SK-N-SH treated with all-trans-retinoic acid at 6 μM for 48 hours (cell line): Measurements from ENCODE around the gene C20orf96.

Experiments
- ATAC-seq: fragments of 200-7000 bp; cut with Tn5 transposase; 3 replicates; pipeline ENCODE4 v1.9.1; 2020; ENCODE audit warnings: mild to moderate bottlenecking, moderate library complexity
- ARNTL ChIP-seq: fragments of 450-650 bp; formaldehyde crosslinking; IDR thresholded peaks from 2 replicates; pipeline ENCODE4 v1.5.0; 2020; ENCODE audit warnings: low read depth, mild to moderate bottlenecking, moderate library complexity, borderline replicate concordance
- CSDC2 ChIP-seq: fragments of 250-450 bp; sonication (Bioruptor Pico); IDR thresholded peaks from 2 replicates; pipeline ENCODE4 v1.5.0; 2020; ENCODE audit warnings: mild to moderate bottlenecking, moderate library complexity
- ESRRG ChIP-seq: fragments of 250-450 bp; sonication (Bioruptor Pico); IDR thresholded peaks from 2 replicates; pipeline ENCODE4 v1.6.1; 2021; ENCODE audit warnings: mild to moderate bottlenecking
- GLIS3 ChIP-seq: fragments of 250-450 bp; sonication (Bioruptor Pico); IDR thresholded peaks from 2 replicates; pipeline ENCODE4 v1.5.0; 2020; ENCODE audit warnings: mild to moderate bottlenecking, moderate library complexity
- ISL1 ChIP-seq: fragments of 250-450 bp; sonication (Bioruptor Pico); IDR thresholded peaks from 2 replicates; pipeline ENCODE4 v2.1.2; 2022; ENCODE audit warnings: mild to moderate bottlenecking, moderate library complexity
- OSR1 ChIP-seq: fragments of 250-450 bp; sonication (Bioruptor Pico); IDR thresholded peaks from 2 replicates; pipeline ENCODE4 v1.8.0; 2022; ENCODE audit warnings: moderate library complexity, mild to moderate bottlenecking, inconsistent platforms
- PPARA ChIP-seq: fragments of 250-450 bp; sonication (Bioruptor Pico); IDR thresholded peaks from 2 replicates; pipeline ENCODE4 v1.5.0; 2020; ENCODE audit warnings: mild to moderate bottlenecking, borderline replicate concordance
- RARB ChIP-seq: fragments of 250-450 bp; sonication (Bioruptor Pico); IDR thresholded peaks from 2 replicates; pipeline ENCODE4 v1.8.0; 2021; ENCODE audit warnings: mild to moderate bottlenecking, moderate library complexity
- SNAI2 ChIP-seq: fragments of 250-450 bp; sonication (Bioruptor Pico); IDR thresholded peaks from 2 replicates; pipeline ENCODE4 v1.5.0; 2020; ENCODE audit warnings: mild to moderate bottlenecking, moderate library complexity
- TCF4 ChIP-seq: fragments of 250-450 bp; sonication (Bioruptor Pico); IDR thresholded peaks from 2 replicates; pipeline ENCODE4 v1.8.0; 2021; ENCODE audit warnings: mild to moderate bottlenecking, moderate library complexity, borderline replicate concordance
- TOX ChIP-seq: fragments of 250-450 bp; sonication (Bioruptor Pico); IDR thresholded peaks from 2 replicates; pipeline ENCODE4 v1.8.0; 2021; ENCODE audit warnings: mild to moderate bottlenecking, moderate library complexity, borderline replicate concordance
- ZC3H10 ChIP-seq: fragments of 250-450 bp; sonication (Bioruptor Pico); IDR thresholded peaks from 2 replicates; pipeline ENCODE4 v1.5.1; 2021; ENCODE audit warnings: mild to moderate bottlenecking, moderate library complexity
- ZFP3 ChIP-seq: fragments of 250-450 bp; sonication (Bioruptor Pico); IDR thresholded peaks from 2 replicates; pipeline ENCODE4 v1.5.0; 2020; ENCODE audit warnings: mild to moderate bottlenecking, moderate library complexity
- ZFP30 ChIP-seq: fragments of 450-650 bp; formaldehyde crosslinking; IDR thresholded peaks from 2 replicates; pipeline ENCODE4 v1.5.0; 2022; ENCODE audit warnings: mild to moderate bottlenecking, moderate library complexity
- ZNF565 ChIP-seq: fragments of 450-650 bp; formaldehyde crosslinking; conservative IDR thresholded peaks from 2 replicates; pipeline ENCODE4 v1.5.0; 2020; ENCODE audit warnings: low read depth, mild to moderate bottlenecking, moderate library complexity
- ZNF70 ChIP-seq: fragments of 450-650 bp; formaldehyde crosslinking; IDR thresholded peaks from 2 replicates; pipeline ENCODE4 v1.5.0; 2020; ENCODE audit warnings: mild to moderate bottlenecking, moderate library complexity
- ZNF8 ChIP-seq: fragments of 450-650 bp; formaldehyde crosslinking; IDR thresholded peaks from 2 replicates; pipeline ENCODE4 v1.5.0; 2020; ENCODE audit warnings: mild to moderate bottlenecking, moderate library complexity
- TF ChIP-seq, protein P1 (sequence below): fragments of 250-450 bp; sonication (Bioruptor Pico); IDR thresholded peaks from 2 replicates; pipeline ENCODE4 v1.8.0; 2020; ENCODE audit warnings: mild to moderate bottlenecking, moderate library complexity, borderline replicate concordance
- TF ChIP-seq, protein P2 (sequence below): fragments of 250-450 bp; sonication (Bioruptor Pico); IDR thresholded peaks from 2 replicates; pipeline ENCODE4 v1.8.0; 2021; ENCODE audit warnings: low read depth, mild to moderate bottlenecking, moderate library complexity, borderline replicate concordance
- TF ChIP-seq, protein P3 (sequence below): fragments of 250-450 bp; sonication (Bioruptor Pico); IDR thresholded peaks from 2 replicates; pipeline ENCODE4 v1.5.1; 2021; ENCODE audit warnings: mild to moderate bottlenecking, moderate library complexity

Gene C20orf96

DNA sequence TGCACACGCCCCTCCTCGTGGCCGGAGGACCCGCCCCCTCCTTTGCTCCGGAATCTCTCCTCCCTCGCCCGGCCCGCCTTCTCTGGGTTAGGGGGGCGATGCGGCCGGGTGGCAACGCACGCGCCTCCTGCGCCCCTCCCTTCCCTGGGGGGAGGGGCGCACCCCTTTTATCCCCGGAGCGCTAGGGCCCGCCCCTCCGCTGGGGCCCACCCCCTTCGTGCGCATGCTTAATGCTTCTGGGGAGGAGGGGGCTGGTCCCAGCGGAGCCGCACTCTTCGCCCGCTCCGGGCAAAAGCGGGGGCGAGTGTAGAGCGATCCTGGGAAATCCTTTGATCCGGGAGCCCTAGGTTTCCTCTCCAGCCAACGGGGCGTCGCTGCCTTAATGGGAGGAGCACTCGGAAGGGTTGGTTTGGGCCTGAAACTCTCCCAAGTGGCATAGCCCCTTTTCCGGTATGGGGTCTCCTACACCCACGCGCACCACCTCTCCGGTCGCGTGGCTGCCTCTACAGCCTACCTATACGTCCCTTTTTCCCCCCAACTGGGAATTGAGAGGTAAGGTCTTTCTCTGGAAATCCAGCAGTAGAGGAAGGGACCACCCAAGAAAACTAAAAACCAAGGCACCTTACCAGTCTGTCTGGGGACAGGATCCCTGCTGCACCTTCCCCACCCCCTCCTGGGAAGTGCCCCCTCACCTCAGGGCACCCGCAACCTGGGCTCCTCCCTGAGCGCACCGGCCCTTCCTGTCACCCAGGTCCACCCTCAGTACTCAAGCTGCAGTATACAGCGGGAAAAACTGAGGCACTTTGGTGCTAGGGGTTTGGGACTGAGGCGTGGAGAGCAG lies 36.9 kb upstream of the C20orf96 start:
- TF ChIP-seq, protein P1, sequence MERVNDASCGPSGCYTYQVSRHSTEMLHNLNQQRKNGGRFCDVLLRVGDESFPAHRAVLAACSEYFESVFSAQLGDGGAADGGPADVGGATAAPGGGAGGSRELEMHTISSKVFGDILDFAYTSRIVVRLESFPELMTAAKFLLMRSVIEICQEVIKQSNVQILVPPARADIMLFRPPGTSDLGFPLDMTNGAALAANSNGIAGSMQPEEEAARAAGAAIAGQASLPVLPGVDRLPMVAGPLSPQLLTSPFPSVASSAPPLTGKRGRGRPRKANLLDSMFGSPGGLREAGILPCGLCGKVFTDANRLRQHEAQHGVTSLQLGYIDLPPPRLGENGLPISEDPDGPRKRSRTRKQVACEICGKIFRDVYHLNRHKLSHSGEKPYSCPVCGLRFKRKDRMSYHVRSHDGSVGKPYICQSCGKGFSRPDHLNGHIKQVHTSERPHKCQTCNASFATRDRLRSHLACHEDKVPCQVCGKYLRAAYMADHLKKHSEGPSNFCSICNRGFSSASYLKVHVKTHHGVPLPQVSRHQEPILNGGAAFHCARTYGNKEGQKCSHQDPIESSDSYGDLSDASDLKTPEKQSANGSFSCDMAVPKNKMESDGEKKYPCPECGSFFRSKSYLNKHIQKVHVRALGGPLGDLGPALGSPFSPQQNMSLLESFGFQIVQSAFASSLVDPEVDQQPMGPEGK (CRISPR knock-in tag), result peak; percentile 84
- no peak for TF ChIP-seq ZFP3
- ATAC-seq, result peak; percentile 41

DNA sequence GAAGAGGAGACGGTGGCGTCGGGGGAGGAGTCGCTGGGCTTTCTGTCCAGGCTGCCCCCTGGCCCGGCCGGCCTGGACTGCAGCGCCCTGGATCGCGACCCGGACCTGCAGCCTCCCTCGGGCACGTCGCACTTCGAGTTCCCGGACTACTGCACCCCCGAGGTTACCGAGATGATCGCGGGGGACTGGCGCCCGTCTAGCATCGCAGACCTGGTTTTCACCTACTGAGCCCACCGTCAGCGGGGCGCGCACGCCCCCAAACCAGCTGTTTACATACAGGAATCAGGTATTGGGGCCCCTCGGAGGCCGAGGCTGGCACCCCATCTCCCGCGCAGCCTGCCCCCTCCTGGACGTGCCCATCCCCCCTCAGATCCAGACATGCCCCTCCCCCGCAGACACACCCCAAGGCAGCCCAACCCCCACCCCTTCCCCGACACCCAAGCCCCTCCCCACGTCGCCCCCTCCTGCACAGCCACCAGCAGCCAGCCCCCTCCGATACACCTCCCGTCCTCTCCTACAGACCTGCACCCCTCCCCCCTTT lies 36.2 kb upstream of the C20orf96 start:
- ATAC-seq, result no peak
- TF ChIP-seq TCF4 (CRISPR knock-in tag) (no peak), ZC3H10 (CRISPR knock-in tag) (no peak), OSR1 (CRISPR knock-in tag) (no peak), CSDC2 (no peak), ZFP3 (no peak), GLIS3 (CRISPR knock-in tag) (no peak), RARB (CRISPR knock-in tag) (no peak), ISL1 (no peak), ESRRG (CRISPR knock-in tag) (no peak), ZFP30 (CRISPR knock-in tag) (no peak), ZNF565 (CRISPR knock-in tag) (no peak), PPARA (CRISPR knock-in tag) (no peak), SNAI2 (no peak), ARNTL (CRISPR knock-in tag) (no peak), TOX (no peak), ZNF70 (CRISPR knock-in tag) (no peak)
- TF ChIP-seq, protein P2, sequence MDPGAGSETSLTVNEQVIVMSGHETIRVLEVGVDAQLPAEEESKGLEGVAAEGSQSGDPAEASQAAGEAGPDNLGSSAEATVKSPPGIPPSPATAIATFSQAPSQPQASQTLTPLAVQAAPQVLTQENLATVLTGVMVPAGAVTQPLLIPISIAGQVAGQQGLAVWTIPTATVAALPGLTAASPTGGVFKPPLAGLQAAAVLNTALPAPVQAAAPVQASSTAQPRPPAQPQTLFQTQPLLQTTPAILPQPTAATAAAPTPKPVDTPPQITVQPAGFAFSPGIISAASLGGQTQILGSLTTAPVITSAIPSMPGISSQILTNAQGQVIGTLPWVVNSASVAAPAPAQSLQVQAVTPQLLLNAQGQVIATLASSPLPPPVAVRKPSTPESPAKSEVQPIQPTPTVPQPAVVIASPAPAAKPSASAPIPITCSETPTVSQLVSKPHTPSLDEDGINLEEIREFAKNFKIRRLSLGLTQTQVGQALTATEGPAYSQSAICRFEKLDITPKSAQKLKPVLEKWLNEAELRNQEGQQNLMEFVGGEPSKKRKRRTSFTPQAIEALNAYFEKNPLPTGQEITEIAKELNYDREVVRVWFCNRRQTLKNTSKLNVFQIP (CRISPR knock-in tag), result no peak
- TF ChIP-seq, protein P1 (CRISPR knock-in tag), result no peak
- TF ChIP-seq, protein P3, sequence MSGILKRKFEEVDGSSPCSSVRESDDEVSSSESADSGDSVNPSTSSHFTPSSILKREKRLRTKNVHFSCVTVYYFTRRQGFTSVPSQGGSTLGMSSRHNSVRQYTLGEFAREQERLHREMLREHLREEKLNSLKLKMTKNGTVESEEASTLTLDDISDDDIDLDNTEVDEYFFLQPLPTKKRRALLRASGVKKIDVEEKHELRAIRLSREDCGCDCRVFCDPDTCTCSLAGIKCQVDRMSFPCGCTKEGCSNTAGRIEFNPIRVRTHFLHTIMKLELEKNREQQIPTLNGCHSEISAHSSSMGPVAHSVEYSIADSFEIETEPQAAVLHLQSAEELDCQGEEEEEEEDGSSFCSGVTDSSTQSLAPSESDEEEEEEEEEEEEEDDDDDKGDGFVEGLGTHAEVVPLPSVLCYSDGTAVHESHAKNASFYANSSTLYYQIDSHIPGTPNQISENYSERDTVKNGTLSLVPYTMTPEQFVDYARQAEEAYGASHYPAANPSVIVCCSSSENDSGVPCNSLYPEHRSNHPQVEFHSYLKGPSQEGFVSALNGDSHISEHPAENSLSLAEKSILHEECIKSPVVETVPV (CRISPR knock-in tag), result no peak
- TF ChIP-seq, all 23 proteins: peak for 0

DNA sequence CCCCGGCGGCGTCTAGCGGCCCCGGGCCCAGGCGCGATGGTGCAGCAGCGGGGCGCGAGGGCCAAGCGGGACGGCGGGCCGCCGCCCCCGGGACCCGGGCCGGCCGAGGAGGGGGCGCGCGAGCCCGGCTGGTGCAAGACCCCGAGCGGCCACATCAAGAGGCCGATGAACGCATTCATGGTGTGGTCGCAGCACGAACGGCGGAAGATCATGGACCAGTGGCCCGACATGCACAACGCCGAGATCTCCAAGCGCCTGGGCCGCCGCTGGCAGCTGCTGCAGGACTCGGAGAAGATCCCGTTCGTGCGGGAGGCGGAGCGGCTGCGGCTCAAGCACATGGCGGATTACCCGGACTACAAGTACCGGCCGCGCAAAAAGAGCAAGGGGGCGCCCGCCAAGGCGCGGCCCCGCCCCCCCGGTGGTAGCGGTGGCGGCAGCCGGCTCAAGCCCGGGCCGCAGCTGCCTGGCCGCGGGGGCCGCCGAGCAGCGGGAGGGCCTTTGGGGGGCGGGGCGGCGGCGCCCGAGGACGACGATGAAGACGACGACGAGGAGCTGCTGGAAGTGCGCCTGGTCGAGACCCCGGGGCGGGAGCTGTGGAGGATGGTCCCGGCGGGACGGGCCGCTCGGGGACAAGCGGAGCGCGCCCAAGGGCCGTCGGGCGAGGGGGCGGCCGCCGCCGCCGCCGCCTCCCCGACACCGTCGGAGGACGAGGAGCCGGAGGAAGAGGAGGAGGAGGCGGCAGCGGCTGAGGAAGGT lies 35.5 kb upstream of the C20orf96 start:
- no peak for TF ChIP-seq PPARA (CRISPR knock-in tag)
- no peak for TF ChIP-seq ZNF8 (CRISPR knock-in tag)
- TF ChIP-seq TCF4 (CRISPR knock-in tag), result no peak
- TF ChIP-seq TOX, result no peak
- TF ChIP-seq ZC3H10 (CRISPR knock-in tag), result no peak
- no peak for TF ChIP-seq ZFP30 (CRISPR knock-in tag)
- ATAC-seq, result no peak
